HG03378 (cell line): ENCODE data around the gene TNK1.

Source experiments
- ATAC-seq: cut with Tn5 transposase; IDR thresholded peaks from one replicate; pipeline ENCODE4 v1.9.1; 2021; ENCODE audit warnings: mild to moderate bottlenecking, moderate library complexity; ENCODE audit not compliant: unreplicated experiment

TNK1 gene

GRCh38 chr17:7408863-7409262 is 28.0 kb downstream of the TNK1 start:
- no peak for ATAC-seq

GRCh38 chr17:7409716-7410115 is 28.8 kb downstream of the TNK1 start:
- no peak for ATAC-seq

- no peak for ATAC-seq
Measured at GRCh38 chr17:7410634-7411426, 29.9 kb downstream of the TNK1 start.

GRCh38 chr17:7411427-7411750 is 30.5 kb downstream of the TNK1 start:
- no peak for ATAC-seq

- no peak for ATAC-seq
Measured at GRCh38 chr17:7413346-7413985, 32.6 kb downstream of the TNK1 start.

GRCh38 chr17:7414837-7415236 is 33.9 kb downstream of the TNK1 start:
- no peak for ATAC-seq

GRCh38 chr17:7415784-7416183 is 34.9 kb downstream of the TNK1 start:
- no peak for ATAC-seq

GRCh38 chr17:7416323-7416722 is 35.4 kb downstream of the TNK1 start:
- ATAC-seq, result no peak

- no peak for ATAC-seq
Measured at GRCh38 chr17:7417056-7417655, 36.3 kb downstream of the TNK1 start.

- no peak for ATAC-seq
Measured at GRCh38 chr17:7418472-7419152, 37.7 kb downstream of the TNK1 start.

- ATAC-seq, result no peak
Measured at GRCh38 chr17:7419819-7420610, 39.1 kb downstream of the TNK1 start, which contains the start of gene SPEM1. Gene SPEM1 (plus strand): TSS chr17:7420324. CDS start chr17:7420385, 61 bp downstream.

- no peak for ATAC-seq
Measured at GRCh38 chr17:7421186-7421585, 40.3 kb downstream of the TNK1 start.

- no peak for ATAC-seq
Measured at GRCh38 chr17:7423679-7424078, 42.8 kb downstream of the TNK1 start.

- no peak for ATAC-seq
Measured at GRCh38 chr17:7425316-7425715, 44.4 kb downstream of the TNK1 start, which contains the start of gene SPEM2. Gene SPEM2 (plus strand): TSS chr17:7425616. CDS start chr17:7425689, 73 bp downstream.

- ATAC-seq, result no peak
Measured at GRCh38 chr17:7425756-7426155, 44.9 kb downstream of the TNK1 start.

- ATAC-seq, result no peak
Measured at GRCh38 chr17:7426203-7426863, 45.4 kb downstream of the TNK1 start.

GRCh38 chr17:7426896-7427489 is 46.1 kb downstream of the TNK1 start:
- no peak for ATAC-seq

GRCh38 chr17:7427549-7427948 is 46.7 kb downstream of the TNK1 start:
- no peak for ATAC-seq

- ATAC-seq, result no peak
Measured at GRCh38 chr17:7428557-7428956, 47.7 kb downstream of the TNK1 start, which contains the start of gene SPEM3. Gene SPEM3 (plus strand): TSS chr17:7428857. CDS start chr17:7428903, 46 bp downstream.

- ATAC-seq, result no peak
Measured at GRCh38 chr17:7429722-7430121, 48.8 kb downstream of the TNK1 start.
